Measurements from ENCODE around the gene SUCLG2.

DNA sequence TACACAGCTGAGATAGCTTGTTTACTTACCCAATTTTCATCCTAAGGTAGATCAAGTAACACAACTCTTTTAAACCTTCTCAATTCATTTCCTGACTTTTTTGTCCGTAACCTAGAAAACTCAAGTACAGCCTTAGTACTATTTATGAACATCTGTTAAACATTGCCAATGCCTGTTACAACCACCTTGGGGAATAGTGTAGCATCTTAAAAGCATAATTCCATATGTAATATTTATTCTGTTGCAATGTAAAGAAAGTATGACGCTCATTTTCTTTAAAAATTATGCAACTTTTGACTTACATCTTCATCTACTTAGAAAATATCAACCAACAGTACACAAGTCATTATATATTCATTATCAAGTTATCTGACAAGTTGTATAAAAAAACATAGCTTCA lies 54.6 kb downstream of the SUCLG2 start:
- no peak for TF ChIP-seq CTCF (IDR thresholded peaks at IDR 0.05)
- TF ChIP-seq POLR2A (IDR thresholded peaks at IDR 0.05): no peak
